ENCODE measurements around the gene ATG7. TPM values are rescaled to one million over a fixed set of nuclear protein-coding genes. Genes with fewer than 3 reads are reported as not detected.
"Not testable (repeated sequence)": the region's sequence is repeated elsewhere in the genome, so short reads cannot be mapped to it uniquely, and the experiment has no call there.

The ATG7 gene
- total RNA-seq, 2 donors from 2014 or later: 34.0 to 36.9 TPM

DNA sequence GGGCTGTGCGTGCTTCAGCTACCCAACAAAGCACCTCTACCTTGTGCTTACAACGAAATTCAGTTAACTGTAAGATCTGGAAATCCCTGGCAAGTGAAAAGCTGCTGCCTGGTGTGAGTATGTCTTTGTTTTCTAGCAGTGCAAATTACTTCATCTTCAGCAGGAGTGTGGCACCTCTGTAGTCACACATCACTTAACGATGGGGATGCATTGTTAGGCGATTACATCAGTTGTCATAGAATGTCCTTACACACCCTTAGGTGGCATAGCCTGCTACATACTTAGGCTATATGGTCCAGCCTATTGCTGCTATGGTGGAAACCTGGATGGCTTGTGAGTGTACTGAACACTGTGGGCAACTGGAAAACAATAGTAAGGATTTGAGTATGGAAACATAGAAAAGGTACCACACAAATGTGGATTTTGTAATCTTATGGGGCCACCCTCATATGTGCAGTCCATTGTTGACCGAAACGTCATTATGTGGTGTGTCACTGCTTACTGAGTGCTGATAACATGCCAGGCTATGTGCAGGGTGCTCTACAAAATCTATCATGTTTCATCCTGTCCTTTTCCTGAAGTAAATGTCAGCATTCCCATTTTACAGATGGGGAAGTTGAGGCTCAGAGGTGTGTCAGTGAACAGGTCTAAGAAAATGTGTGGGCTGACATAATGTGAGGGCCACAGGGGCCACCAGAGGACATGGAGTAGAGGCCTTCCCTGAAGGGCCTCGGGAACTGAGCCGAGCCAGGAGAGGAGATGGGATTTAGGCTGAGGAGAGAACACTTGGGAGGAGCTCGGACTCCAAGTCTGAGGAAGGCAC is 198.0 kb downstream of the ATG7 start:
- Mint-ChIP-seq H3K4me3 (no peak overlapping the region), H3K36me3 (ENCODE audit: low read depth) (no peaks in the 10 kb centered on the region), H3K4me1 (no peaks in the 10 kb centered on the region), H3K27me3 (no peaks in the 10 kb centered on the region), H3K27ac (no peak overlapping the region)
- DNase-seq (no peak), ATAC-seq (no peak)
- H3K9me3 ChIP-seq (ENCODE audit: control insufficient read depth, low read length, poor library complexity, severe bottlenecking): no peaks in the 10 kb centered on the region

DNA sequence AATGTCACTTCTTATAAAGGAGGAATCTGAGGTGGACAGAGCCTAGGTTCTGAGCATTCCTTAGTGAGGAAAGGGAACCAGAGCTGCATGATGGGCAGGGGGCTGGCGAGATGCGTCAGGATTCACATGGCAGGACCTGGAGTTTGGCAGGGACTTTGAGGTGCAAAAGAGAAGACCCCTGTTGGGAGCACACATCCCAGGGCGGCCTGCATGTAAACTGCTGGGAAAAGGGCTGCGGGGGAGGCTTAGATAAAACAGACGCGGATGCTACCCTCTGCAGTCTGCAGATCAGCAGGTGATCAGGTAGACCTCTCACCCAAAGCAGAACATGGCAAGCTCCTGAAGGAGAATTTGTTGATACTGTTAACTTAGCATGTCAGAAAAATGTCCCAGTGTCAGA is 203.1 kb downstream of the ATG7 start:
- no peak for ATAC-seq
- Mint-ChIP-seq H3K27me3 (no peaks in the 10 kb centered on the region), H3K27ac (no peak overlapping the region), H3K4me3 (no peak overlapping the region), H3K36me3 (ENCODE audit: low read depth) (no peaks in the 10 kb centered on the region), H3K4me1 (no peaks in the 10 kb centered on the region)
- DNase-seq: no peak
- no peaks in the 10 kb centered on the region for H3K9me3 ChIP-seq (ENCODE audit: control insufficient read depth, low read length, poor library complexity, severe bottlenecking)

DNA sequence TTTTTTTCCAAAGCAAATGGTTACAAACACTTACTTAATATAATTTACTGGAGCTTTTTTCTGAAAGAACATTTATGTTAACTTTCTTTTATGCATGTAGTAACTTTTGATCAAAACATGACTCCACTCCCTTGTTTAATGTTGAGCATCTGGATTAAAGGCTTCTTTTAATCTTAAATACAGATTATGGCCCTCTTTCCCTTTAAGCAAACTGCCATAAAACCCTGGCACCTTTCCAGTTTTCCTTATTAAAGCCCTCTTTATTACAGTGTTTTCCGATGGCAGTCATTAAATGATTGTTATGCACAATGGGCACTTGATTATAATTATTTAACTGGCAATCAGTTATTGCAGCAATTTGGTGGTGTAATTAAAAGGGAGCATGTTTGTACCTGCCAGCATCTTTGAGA is 204.5 kb downstream of the ATG7 start:
- Mint-ChIP-seq H3K27me3 (no peaks in the 10 kb centered on the region), H3K27ac (no peak overlapping the region), H3K4me3 (no peak overlapping the region), H3K4me1 (no peaks in the 10 kb centered on the region), H3K36me3 (ENCODE audit: low read depth) (no peaks in the 10 kb centered on the region)
- ATAC-seq: no peak
- no peak for DNase-seq
- no peaks in the 10 kb centered on the region for H3K9me3 ChIP-seq (ENCODE audit: control insufficient read depth, low read length, poor library complexity, severe bottlenecking)

DNA sequence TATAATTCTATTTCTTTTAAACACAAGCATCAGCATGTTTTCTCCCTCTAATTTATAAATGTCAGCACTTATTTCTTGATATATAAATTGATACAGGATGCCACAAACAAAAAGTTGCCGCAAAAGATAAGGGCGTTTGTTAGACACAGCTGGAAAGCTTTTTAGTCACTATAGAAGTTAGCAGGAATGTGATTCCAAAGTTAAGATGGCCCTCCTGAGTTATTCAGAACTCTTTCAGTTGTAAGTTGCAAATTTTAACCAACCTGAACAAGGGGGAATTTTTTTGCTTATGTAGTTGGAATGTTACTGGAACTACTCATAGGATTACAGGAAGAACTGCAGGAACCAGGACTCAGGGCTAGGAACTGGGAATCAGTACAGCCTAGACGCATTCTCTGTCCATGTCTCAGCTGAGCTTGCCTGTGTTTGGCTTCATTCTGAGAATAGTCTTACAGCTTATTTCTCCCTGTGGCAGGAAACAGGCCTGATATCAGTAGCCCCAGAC is 205.3 kb downstream of the ATG7 start:
- H3K9me3 ChIP-seq (ENCODE audit: control insufficient read depth, low read length, poor library complexity, severe bottlenecking): no peaks in the 10 kb centered on the region
- DNase-seq (no peak), ATAC-seq (no peak)
- no peaks in the 10 kb centered on the region for H3K4me1 Mint-ChIP-seq
- H3K4me3 Mint-ChIP-seq: no peak overlapping the region
- no peaks in the 10 kb centered on the region for H3K36me3 Mint-ChIP-seq (ENCODE audit: low read depth)
- H3K27me3 Mint-ChIP-seq: no peaks in the 10 kb centered on the region
- no peak overlapping the region for H3K27ac Mint-ChIP-seq

DNA sequence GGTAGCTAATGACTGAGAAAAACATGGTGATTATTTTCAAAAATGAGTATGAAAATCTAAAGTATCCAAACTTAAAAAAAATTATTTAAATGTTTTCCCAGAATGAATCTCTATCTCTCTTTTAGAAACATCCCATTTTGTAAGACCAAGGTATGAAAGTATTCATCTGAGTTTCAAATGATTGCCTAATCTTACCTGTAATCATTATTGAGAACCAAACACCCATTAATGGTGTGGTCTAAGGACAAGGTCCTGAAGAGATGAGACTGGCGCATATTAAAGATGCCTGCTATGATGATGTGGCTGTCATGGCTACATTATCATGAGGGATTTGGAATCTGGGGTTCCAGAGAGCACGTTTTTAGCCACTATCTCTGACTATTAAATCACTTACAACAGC is 206.0 kb downstream of the ATG7 start:
- ATAC-seq: no peak
- Mint-ChIP-seq H3K27ac (no peak overlapping the region), H3K4me3 (no peak overlapping the region), H3K27me3 (no peaks in the 10 kb centered on the region), H3K36me3 (ENCODE audit: low read depth) (no peaks in the 10 kb centered on the region), H3K4me1 (no peaks in the 10 kb centered on the region)
- no peaks in the 10 kb centered on the region for H3K9me3 ChIP-seq (ENCODE audit: control insufficient read depth, low read length, poor library complexity, severe bottlenecking)
- DNase-seq: no peak

DNA sequence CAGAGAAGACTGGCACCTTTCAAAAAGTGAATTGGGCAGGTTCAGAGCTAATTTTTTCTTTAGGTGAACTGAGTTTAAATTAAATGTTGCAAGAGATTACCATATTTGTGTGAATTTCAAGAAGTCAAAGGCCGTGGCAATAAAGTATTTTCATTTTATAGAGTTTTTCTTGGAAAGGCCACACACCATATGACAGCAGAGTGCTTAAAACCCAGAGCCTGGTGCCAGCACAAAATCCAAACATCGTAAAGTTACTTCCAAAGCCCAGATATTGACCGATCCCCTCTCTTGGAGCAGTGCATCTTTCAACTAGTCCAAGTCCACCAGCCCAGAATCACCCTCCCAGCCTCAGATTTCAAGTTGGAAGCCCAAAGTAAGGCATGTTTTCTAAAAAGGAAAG is 207.0 kb downstream of the ATG7 start:
- DNase-seq (no peak), ATAC-seq (no peak)
- H3K27me3 Mint-ChIP-seq: no peaks in the 10 kb centered on the region
- H3K4me1 Mint-ChIP-seq: no peaks in the 10 kb centered on the region
- H3K9me3 ChIP-seq (ENCODE audit: control insufficient read depth, low read length, poor library complexity, severe bottlenecking): no peaks in the 10 kb centered on the region
- no peaks in the 10 kb centered on the region for H3K36me3 Mint-ChIP-seq (ENCODE audit: low read depth)
- no peak overlapping the region for H3K4me3 Mint-ChIP-seq
- H3K27ac Mint-ChIP-seq: no peak overlapping the region

DNA sequence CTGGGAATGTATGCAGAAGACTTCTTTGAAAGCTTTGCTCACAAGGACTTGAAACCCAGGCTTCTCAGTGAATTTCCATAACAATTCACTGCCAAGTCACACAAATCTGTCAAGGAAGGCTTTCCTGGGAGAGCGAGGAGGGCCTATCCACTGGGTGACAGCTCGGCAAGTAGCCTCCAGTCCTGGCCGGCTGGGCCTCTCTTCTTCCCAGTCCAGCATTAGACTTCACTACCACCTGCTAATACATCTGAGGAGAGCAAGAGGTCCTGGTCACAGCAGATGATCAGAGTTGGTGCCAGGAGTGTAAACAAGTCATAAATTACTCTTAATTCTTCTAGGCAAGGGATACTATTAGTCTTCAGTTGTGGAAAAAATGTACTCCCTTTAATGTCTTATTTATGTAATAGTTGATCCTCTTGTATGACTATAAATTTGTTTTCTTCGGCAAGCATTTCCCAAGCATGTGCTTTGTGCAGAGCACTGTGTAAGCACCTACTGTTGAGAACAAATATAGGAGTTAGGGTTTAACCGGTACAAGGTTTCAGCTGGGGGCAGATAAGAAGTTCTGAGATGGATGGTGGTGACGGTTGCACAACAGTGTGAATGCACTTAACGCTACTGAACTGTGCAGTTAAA is 208.6 kb downstream of the ATG7 start:
- ATAC-seq: no peak
- no peak overlapping the region for H3K27ac Mint-ChIP-seq
- H3K27me3 Mint-ChIP-seq: no peaks in the 10 kb centered on the region
- DNase-seq: no peak
- H3K9me3 ChIP-seq (ENCODE audit: control insufficient read depth, low read length, poor library complexity, severe bottlenecking): no peaks in the 10 kb centered on the region
- H3K36me3 Mint-ChIP-seq (ENCODE audit: low read depth): no peaks in the 10 kb centered on the region
- no peaks in the 10 kb centered on the region for H3K4me1 Mint-ChIP-seq
- H3K4me3 Mint-ChIP-seq: no peak overlapping the region

DNA sequence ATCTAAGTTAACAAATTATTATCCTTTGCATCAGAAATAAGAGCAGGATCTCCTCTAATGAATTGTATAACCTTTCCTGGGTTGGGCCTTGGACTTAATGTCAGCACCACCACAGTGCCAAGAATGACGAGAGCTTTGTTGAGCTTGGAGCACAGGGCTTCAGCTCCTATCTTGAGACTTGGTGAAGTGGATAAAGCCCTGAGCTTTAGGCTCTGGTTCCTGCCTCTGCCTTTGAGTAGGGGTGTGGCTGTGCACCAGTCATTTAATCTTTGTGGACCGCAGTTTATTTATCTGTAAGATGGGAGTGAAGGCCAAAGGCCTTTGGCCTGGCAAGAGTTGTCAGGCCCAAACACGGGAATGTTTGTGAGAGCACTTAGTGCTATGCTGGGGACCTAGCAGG is 209.4 kb downstream of the ATG7 start:
- H3K9me3 ChIP-seq (ENCODE audit: control insufficient read depth, low read length, poor library complexity, severe bottlenecking): no peaks in the 10 kb centered on the region
- Mint-ChIP-seq H3K27me3 (no peaks in the 10 kb centered on the region), H3K4me1 (no peaks in the 10 kb centered on the region), H3K36me3 (ENCODE audit: low read depth) (no peaks in the 10 kb centered on the region), H3K4me3 (no peak overlapping the region), H3K27ac (no peak overlapping the region)
- DNase-seq (no peak), ATAC-seq (no peak)

DNA sequence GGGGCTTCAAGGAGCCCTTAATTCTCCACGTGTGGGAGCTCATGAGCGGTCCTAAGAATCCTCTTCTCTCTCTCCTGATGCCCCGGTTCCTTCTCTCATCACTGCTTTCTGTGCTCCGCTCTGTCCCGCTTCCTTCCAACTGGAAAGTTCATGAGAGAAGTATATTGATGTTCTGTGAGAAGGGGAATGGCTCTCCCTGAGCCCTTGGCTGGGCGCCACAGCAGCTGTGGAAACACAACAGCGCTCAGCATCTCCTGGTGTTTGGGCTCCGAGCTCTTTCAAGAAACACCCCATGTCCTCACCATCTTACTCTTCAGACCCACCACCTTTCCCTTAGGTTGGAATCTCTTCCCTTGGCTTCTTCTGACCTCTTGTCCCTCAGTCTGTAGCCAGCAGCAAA is 209.8 kb downstream of the ATG7 start:
- H3K4me1 Mint-ChIP-seq: no peaks in the 10 kb centered on the region
- no peaks in the 10 kb centered on the region for H3K36me3 Mint-ChIP-seq (ENCODE audit: low read depth)
- DNase-seq (no peak), ATAC-seq (no peak)
- no peaks in the 10 kb centered on the region for H3K27me3 Mint-ChIP-seq
- H3K4me3 Mint-ChIP-seq: no peak overlapping the region
- no peak overlapping the region for H3K27ac Mint-ChIP-seq
- no peaks in the 10 kb centered on the region for H3K9me3 ChIP-seq (ENCODE audit: control insufficient read depth, low read length, poor library complexity, severe bottlenecking)

DNA sequence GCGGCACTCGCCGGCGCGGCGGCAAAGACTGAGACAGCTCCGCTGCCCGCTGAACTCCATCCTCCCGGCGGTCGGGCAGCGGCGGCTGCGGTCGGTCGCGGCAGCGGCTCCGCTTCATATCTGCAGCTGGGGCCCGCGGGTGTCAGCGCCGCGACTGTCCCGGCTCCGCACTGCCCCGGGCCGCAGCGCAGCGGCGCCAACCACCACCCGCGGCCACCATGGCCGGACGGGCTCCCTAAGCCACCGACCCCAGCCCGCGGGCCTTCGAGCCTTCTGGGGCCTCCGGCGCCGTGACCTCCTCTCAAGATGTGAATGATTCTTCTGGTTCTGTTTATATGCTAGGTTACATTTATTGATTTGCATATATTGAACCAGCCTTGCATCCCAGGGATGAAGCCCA is 216.2 kb downstream of the ATG7 start:
- H3K4me3 Mint-ChIP-seq; H3K27ac Mint-ChIP-seq; H3K27me3 Mint-ChIP-seq; ATAC-seq; DNase-seq; H3K4me1 Mint-ChIP-seq; H3K36me3 Mint-ChIP-seq (ENCODE audit: low read depth); H3K9me3 ChIP-seq (ENCODE audit: control insufficient read depth, low read length, poor library complexity, severe bottlenecking): not testable (repeated sequence)

DNA sequence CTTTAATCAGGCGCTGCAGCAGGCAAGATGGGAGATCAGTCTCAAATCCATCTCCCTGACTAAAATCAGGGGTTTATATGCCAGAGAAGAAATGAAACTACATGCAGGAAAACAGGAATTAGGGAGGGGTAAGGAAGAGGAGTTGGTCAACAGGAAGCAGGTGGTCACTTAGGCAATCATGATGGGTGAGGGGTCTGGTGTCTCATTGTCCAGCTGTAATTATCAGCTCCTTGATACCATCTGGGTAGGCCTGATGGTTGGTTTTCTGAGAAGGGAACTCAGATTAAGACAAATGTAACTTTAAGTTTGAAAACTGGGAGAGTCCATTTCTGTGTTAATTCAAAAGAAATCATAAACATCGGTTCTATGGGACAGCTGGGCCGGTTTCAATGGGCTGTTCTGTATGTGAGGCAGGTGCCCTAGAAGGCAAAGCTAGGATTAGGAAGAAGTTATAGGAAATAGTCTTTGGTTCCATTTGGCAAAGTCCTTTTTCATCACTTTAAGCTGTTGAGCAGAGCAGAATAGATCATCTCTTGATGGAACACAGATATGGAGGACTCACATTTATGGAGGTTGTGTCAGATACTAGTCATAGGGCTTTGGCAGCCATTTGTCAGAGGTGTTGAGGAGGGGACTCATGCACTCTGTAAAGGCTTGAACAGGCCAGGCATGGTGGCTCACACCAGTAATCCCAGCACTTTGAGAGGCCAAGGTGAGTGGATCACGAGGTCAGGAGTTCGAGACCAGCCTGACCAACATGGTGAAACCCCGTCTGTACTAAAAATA is 222.1 kb downstream of the ATG7 start:
- no peaks in the 10 kb centered on the region for H3K9me3 ChIP-seq (ENCODE audit: control insufficient read depth, low read length, poor library complexity, severe bottlenecking)
- H3K36me3 Mint-ChIP-seq (ENCODE audit: low read depth): no peaks in the 10 kb centered on the region
- no peaks in the 10 kb centered on the region for H3K27me3 Mint-ChIP-seq
- no peak overlapping the region for H3K4me3 Mint-ChIP-seq
- DNase-seq: no peak
- H3K27ac Mint-ChIP-seq: peak overlapping the region; percentile 14
- no peaks in the 10 kb centered on the region for H3K4me1 Mint-ChIP-seq
- ATAC-seq: no peak

DNA sequence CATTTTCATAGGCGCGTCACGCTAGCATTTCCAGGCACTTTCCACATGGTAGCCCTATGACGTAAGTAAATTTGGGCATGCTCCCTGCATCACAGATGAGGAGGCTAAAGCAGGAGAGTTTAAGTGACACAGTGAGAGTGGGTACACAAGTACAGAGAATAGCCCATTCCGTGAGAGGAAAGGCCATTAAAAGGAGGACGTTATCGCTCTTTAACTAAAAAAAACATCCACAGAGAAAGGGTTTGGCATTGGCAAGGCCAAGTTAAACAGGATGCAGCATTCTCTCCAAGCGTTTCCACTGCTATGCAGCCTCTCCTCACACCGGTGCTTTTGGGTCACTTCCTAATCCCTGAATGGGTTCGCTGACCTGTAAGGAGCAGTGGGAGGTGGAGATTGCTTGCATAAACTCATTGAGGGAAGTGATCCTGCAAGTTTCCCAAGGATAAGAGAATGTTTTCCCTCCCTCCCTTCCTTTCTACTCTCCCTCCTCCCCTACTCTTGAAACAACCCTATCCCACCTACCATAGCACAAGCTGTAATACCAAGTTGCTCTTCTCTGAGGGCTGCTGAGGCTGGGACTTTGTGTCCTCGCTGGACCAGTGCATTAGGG is 223.9 kb downstream of the ATG7 start:
- DNase-seq: no peak
- no peaks in the 10 kb centered on the region for H3K4me1 Mint-ChIP-seq
- ATAC-seq: no peak
- H3K27me3 Mint-ChIP-seq: no peaks in the 10 kb centered on the region
- no peaks in the 10 kb centered on the region for H3K9me3 ChIP-seq (ENCODE audit: control insufficient read depth, low read length, poor library complexity, severe bottlenecking)
- H3K36me3 Mint-ChIP-seq (ENCODE audit: low read depth): no peaks in the 10 kb centered on the region
- no peak overlapping the region for H3K4me3 Mint-ChIP-seq
- no peak overlapping the region for H3K27ac Mint-ChIP-seq

DNA sequence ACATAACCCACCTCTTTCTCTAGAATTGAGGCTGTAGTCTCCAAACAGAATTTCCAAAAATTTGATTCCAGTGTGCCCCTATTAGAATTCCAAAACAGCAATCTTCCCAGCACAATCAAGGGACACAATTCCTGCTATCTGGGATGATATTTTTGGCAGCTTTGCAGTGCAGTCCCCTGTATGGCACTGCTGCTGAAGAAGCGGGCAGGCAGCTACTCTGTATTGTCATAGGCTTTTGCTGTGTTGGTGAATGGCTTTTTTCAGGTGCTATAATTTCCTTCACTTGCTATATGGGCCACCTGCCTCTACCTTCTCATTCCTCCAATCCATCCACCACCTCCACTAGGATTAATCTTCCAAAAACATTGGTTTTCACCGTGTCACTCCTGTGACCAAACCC is 226.0 kb downstream of the ATG7 start:
- Mint-ChIP-seq H3K36me3 (ENCODE audit: low read depth) (no peaks in the 10 kb centered on the region), H3K4me1 (no peaks in the 10 kb centered on the region), H3K4me3 (no peak overlapping the region), H3K27ac (no peak overlapping the region), H3K27me3 (no peaks in the 10 kb centered on the region)
- DNase-seq: no peak
- no peak for ATAC-seq
- H3K9me3 ChIP-seq (ENCODE audit: control insufficient read depth, low read length, poor library complexity, severe bottlenecking): no peaks in the 10 kb centered on the region
